Suprapubic skin (tissue), 4 donors: ENCODE data around the gene SMIM36. TPM values are rescaled to one million over a fixed set of nuclear protein-coding genes. Genes with fewer than 3 reads are reported as not detected.
"Not testable (repeated sequence)": the region's sequence is repeated elsewhere in the genome, so short reads cannot be mapped to it uniquely, and the experiment has no call there.

Experiments used
- DNase-seq, 2 donors: peaks; one replicate each; pipeline ENCODE4 v3.0.0-alpha.2; 2019; ENCODE audit warnings: low spot score in 2 of 2
- H3K27ac ChIP-seq: fragments of 200-600 bp; sonication (generic); one replicate; pipeline ENCODE4 v1.5.1; 2019
- H3K27me3 ChIP-seq: fragments of 200-600 bp; sonication (generic); one replicate; pipeline ENCODE4 v1.5.1; 2019
- H3K36me3 ChIP-seq: fragments of 200-600 bp; sonication (generic); one replicate; pipeline ENCODE4 v1.5.1; 2019
- H3K4me1 ChIP-seq: fragments of 200-600 bp; sonication (generic); one replicate; pipeline ENCODE4 v1.5.1; 2019
- H3K4me3 ChIP-seq: fragments of 200-600 bp; sonication (generic); one replicate; pipeline ENCODE4 v1.5.1; 2019; ENCODE audit warnings: mild to moderate bottlenecking
- H3K9me3 ChIP-seq: fragments of 200-600 bp; sonication (generic); one replicate; pipeline ENCODE4 v1.5.1; 2019
- EP300 ChIP-seq: sonication (generic); formaldehyde crosslinking; IDR thresholded peaks from one replicate; pipeline ENCODE4 v1.6.1; 2017; ENCODE audit warnings: antibody characterized with exemption
- POLR2A ChIP-seq, 2 donors: fragments of 450-650 bp; IDR thresholded peaks; one replicate each; pipeline ENCODE4 v1.6.1; 2017; ENCODE audit warnings: antibody characterized with exemption in 2 of 2, mild to moderate bottlenecking in 2 of 2, moderate library complexity in 2 of 2
- POLR2AphosphoS5 ChIP-seq, 3 donors: sonication (generic); formaldehyde crosslinking; IDR thresholded peaks; one replicate each; pipeline ENCODE4 v1.6.1; 2017; ENCODE audit warnings: antibody characterized with exemption in 3 of 3
- WGBS: methylation state at CpG from one replicate; pipeline ENCODE4 v1.1.5; 2018; 5-methylcytosine and 5-hydroxymethylcytosine counted together
- total RNA-seq, 4 donors: library from RNA; depleted of rRNA; stranded (reverse); fragments of >200 nt; gene quantifications; one replicate each; pipeline ENCODE4 v1.1.0, GENCODE V29; 2016
- TF ChIP-seq, protein P1 (sequence below), 2 donors: fragments of 200-600 bp in 1 of 2; fragments of 450-650 bp in 1 of 2; sonication (generic) in 1 of 2; IDR thresholded peaks; one replicate each; pipeline ENCODE4 v1.5.1; 2016 to 2019; ENCODE audit warnings: antibody characterized with exemption in 2 of 2, mild to moderate bottlenecking in 1 of 2, moderate library complexity in 1 of 2

Gene SMIM36
- total RNA-seq, 4 donors from 2014 or later = not detected

DNA sequence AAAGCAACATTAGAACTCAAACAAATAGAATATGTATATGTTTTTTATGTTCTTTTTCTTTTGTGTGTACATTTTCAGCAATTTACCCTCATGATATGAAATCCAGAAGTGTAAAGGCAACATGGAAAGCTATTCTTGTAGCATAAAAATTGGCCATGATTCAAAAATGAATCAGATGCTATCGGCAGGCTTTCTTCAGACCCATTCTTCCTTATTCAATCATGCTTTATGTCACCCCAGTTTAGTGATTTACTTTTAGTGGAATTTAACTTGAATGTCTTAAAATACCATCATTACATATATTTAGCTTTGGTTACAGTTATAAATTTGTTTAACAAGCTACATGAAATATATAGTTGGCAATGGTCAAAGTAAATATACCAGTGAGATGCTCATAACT lies 21.4 kb upstream of the SMIM36 start:
- no peak for DNase-seq
- Histone ChIP-seq H3K4me3 (no peak overlapping the region), H3K9me3 (no peaks in the 10 kb centered on the region), H3K27me3 (no peaks in the 10 kb centered on the region), H3K36me3 (no peaks in the 10 kb centered on the region), H3K4me1 (no peaks in the 10 kb centered on the region), H3K27ac (no peak overlapping the region)
- 42% methylated on average over 1 of the region's 1 CpG for WGBS
- TF ChIP-seq, protein P1, sequence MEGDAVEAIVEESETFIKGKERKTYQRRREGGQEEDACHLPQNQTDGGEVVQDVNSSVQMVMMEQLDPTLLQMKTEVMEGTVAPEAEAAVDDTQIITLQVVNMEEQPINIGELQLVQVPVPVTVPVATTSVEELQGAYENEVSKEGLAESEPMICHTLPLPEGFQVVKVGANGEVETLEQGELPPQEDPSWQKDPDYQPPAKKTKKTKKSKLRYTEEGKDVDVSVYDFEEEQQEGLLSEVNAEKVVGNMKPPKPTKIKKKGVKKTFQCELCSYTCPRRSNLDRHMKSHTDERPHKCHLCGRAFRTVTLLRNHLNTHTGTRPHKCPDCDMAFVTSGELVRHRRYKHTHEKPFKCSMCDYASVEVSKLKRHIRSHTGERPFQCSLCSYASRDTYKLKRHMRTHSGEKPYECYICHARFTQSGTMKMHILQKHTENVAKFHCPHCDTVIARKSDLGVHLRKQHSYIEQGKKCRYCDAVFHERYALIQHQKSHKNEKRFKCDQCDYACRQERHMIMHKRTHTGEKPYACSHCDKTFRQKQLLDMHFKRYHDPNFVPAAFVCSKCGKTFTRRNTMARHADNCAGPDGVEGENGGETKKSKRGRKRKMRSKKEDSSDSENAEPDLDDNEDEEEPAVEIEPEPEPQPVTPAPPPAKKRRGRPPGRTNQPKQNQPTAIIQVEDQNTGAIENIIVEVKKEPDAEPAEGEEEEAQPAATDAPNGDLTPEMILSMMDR (IDR thresholded peaks at IDR 0.05) = no peak
- no peak for TF ChIP-seq EP300
- TF ChIP-seq POLR2AphosphoS5 (IDR thresholded peaks at IDR 0.05) = no peak
- TF ChIP-seq POLR2A (IDR thresholded peaks at IDR 0.05) = no peak

DNA sequence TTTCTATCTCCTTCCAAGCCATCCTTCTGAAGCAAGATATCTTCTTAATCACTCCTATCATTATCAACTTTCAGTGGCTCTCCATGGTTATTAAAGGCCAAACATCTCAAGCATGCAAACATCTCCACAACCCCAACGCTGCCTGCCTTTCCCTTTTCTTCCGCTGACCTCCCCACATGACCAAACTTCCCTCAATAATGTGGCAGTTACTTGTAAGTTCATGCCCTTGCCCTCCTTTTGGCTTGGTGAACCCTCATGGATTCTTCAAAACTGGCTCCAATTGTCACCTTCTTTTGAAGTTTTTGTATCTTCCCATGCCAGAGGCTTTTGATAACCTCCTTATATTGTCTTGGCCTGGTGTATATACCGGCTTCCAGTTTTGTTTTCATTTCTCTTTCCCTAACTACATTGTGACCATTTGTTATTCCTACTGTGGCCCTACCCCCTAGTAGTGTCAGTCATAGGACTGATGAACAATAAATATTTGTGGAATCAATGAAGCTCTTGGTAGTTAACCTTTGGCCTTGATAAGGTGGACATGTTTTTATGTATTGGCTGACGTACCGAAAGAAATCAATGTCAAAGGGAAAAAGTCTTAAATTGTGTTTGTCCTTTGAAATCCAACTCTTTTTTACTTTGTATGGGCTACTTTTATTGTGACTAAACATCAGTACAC lies 19.9 kb upstream of the SMIM36 start:
- no peaks in the 10 kb centered on the region for H3K27me3 ChIP-seq
- H3K27ac ChIP-seq = no peak overlapping the region
- H3K4me3 ChIP-seq = no peak overlapping the region
- no peak for DNase-seq
- no peak for TF ChIP-seq POLR2A (IDR thresholded peaks at IDR 0.05)
- no peak for TF ChIP-seq POLR2AphosphoS5 (IDR thresholded peaks at IDR 0.05)
- no peak for TF ChIP-seq EP300
- TF ChIP-seq, protein P1 (IDR thresholded peaks at IDR 0.05) = no peak
- no peaks in the 10 kb centered on the region for H3K9me3 ChIP-seq
- 84% methylated on average over 5 of the region's 5 CpGs for WGBS
- no peaks in the 10 kb centered on the region for H3K4me1 ChIP-seq
- no peaks in the 10 kb centered on the region for H3K36me3 ChIP-seq

DNA sequence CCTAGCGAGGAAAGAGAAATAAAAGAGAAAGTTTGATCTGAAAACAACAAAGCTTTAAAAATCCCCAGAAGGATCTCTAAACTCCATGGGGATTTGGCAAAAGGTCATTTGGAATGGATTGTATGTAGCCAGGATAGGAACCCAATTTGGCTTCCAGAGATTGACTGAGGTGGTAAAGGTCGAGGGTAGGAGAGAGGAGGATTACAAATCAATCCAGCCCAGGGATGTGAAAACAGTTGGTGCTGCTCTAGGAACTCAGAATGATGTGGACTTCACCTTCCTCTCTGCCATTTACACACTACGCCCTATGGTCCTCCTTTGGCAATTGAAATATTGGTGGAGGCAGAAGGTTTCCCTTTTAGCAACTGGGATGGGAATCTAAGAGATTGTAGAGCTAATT lies 18.8 kb upstream of the SMIM36 start:
- H3K4me3 ChIP-seq = no peak overlapping the region
- no peak overlapping the region for H3K27ac ChIP-seq
- H3K27me3 ChIP-seq = no peaks in the 10 kb centered on the region
- DNase-seq = no peak
- H3K36me3 ChIP-seq = no peaks in the 10 kb centered on the region
- no peaks in the 10 kb centered on the region for H3K4me1 ChIP-seq
- no peaks in the 10 kb centered on the region for H3K9me3 ChIP-seq
- TF ChIP-seq POLR2A (IDR thresholded peaks at IDR 0.05) (no peak), EP300 (no peak), POLR2AphosphoS5 (IDR thresholded peaks at IDR 0.05) (no peak)
- TF ChIP-seq, protein P1 (IDR thresholded peaks at IDR 0.05) = no peak
- 94% methylated on average over 3 of the region's 3 CpGs for WGBS

DNA sequence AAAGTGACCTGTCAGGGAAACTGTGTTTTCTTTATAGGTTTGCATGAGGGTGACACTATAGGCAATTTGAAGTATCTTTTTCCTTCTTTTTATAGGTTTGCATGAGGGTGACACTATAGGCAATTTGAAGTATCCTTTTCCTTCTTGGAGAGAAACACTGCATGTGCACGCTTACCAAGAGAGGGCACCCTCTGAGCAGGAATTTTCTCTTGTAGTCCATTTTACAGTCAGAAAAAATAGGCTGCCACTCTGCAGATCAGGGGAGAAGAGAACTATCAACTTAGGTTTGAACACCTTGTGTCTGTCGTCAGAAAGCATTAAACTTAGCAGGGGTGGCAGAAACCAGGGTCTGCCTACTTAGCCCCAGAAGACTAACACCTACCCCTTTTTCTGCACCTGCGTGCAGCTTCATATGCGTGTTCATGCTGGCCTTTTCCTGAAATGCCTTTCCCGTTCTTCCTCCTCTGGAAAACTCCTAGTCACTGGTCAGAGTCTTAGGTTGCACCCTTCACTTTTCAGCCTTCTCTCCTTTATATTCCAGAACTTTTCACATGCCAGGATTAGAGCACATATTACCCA lies 16.4 kb upstream of the SMIM36 start:
- no peak overlapping the region for H3K27ac ChIP-seq
- H3K4me3 ChIP-seq = no peak overlapping the region
- no peak for DNase-seq
- no peaks in the 10 kb centered on the region for H3K27me3 ChIP-seq
- no peaks in the 10 kb centered on the region for H3K4me1 ChIP-seq
- TF ChIP-seq POLR2A (IDR thresholded peaks at IDR 0.05) = no peak
- TF ChIP-seq POLR2AphosphoS5 (IDR thresholded peaks at IDR 0.05) = no peak
- TF ChIP-seq, protein P1 (IDR thresholded peaks at IDR 0.05) = peak in 1 of 2 donors; percentile 36
- TF ChIP-seq EP300 = no peak
- WGBS = 64% methylated on average over 5 of the region's 5 CpGs
- no peaks in the 10 kb centered on the region for H3K9me3 ChIP-seq
- no peaks in the 10 kb centered on the region for H3K36me3 ChIP-seq

DNA sequence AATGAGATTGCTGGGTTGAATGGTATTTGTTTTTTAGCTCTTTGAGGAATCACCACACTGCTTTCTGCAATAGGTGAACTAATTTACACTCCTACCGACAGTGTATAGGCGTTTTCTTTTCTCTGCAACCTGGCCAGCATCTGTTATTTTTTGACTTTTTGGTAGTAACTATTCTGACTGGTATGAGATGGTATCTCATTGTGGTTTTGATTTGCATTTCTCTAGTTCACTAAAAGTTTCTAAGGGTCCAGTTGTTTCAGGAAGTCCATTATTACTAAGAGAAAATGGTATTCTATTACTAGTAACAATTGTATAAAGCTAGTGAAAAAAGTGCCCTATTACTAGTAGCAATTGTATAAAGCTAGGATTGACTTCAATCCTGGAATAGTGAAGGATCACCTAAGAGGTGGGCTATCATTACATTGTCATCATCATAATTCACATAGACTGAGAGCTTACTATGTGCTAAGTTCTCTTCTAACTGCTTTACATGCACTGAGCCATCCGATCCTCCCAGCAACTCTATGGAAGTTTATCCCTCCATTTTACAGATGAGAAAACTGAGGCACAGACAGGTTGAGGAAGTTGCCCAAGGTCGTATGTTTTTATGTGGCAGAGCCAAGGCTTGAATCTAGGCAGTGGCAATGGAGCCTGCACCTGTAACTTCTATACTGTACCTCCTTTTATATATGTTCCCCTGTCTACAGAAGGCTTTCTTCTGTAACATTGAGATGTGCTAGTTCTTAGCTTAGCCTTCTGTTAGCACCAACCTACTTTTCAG lies 13.4 kb upstream of the SMIM36 start:
- DNase-seq = no peak
- Histone ChIP-seq H3K9me3 (no peaks in the 10 kb centered on the region), H3K36me3 (no peaks in the 10 kb centered on the region), H3K4me3 (no peak overlapping the region), H3K4me1 (no peaks in the 10 kb centered on the region), H3K27me3 (no peaks in the 10 kb centered on the region), H3K27ac (no peak overlapping the region)
- TF ChIP-seq, protein P1 (IDR thresholded peaks at IDR 0.05) = no peak
- no peak for TF ChIP-seq POLR2A (IDR thresholded peaks at IDR 0.05)
- no peak for TF ChIP-seq POLR2AphosphoS5 (IDR thresholded peaks at IDR 0.05)
- no peak for TF ChIP-seq EP300
- WGBS = 67% methylated on average over 4 of the region's 4 CpGs

DNA sequence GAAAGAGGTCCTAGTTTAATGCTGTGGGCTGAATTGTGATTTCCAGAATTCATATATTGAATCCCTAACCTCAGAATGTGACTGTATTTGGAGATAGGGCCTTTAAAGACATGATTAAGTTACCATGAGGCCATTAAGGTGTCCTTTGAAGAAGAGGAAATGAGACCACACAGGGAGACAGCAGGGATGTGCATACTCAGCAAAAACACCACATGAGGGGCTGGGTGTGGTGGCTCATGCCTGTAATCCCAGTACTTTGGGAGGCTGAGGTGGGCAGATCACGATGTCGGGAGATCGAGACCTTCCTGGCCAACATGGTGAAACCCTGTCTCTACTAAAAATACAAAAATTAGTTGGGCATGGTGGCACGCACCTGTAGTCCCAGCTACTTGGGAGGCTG lies 11.8 kb upstream of the SMIM36 start:
- WGBS = 94% methylated on average over 4 of the region's 4 CpGs
- not testable (repeated sequence) for H3K36me3 ChIP-seq, H3K27ac ChIP-seq, H3K4me3 ChIP-seq, H3K27me3 ChIP-seq, H3K9me3 ChIP-seq, DNase-seq, H3K4me1 ChIP-seq
